SK-N-MC (cell line): ENCODE data around the gene HOXC9.

Experiments used
- EZH2 ChIP-seq: fragments of 200-600 bp; sonication (generic); IDR thresholded peaks from one replicate; pipeline ENCODE4 v1.6.1; 2017; ENCODE audit warnings: antibody characterized with exemption
- POLR2AphosphoS5 ChIP-seq: IDR thresholded peaks from 2 replicates; pipeline ENCODE4 v1.6.1; 2012; ENCODE audit warnings: mild to moderate bottlenecking, low read depth, low read length, borderline replicate concordance

DNA sequence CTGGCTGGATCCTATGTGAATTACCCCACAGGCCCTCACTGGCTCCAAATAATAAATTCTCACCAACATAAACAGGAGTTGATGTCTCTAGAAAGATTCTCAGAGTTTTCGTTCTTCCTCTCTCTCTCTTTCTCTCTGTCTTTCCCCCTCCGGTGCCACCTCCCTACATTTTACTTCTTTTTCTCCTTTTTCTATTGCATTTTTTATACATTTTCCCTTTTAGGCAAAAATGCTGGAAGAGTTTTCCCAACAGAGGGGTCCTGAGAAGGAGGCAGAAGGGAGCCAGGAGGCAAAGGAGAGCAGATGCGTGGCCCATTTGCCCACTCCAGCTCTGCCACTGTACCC, 27.5 kb downstream of the HOXC9 start:
- no peak for TF ChIP-seq EZH2
- no peak for TF ChIP-seq POLR2AphosphoS5
